ENCODE measurements around the gene FLAD1.

GRCh38 chr1:155011004-155011416, 27.9 kb downstream of the FLAD1 start:
- TF ChIP-seq, protein P1, sequence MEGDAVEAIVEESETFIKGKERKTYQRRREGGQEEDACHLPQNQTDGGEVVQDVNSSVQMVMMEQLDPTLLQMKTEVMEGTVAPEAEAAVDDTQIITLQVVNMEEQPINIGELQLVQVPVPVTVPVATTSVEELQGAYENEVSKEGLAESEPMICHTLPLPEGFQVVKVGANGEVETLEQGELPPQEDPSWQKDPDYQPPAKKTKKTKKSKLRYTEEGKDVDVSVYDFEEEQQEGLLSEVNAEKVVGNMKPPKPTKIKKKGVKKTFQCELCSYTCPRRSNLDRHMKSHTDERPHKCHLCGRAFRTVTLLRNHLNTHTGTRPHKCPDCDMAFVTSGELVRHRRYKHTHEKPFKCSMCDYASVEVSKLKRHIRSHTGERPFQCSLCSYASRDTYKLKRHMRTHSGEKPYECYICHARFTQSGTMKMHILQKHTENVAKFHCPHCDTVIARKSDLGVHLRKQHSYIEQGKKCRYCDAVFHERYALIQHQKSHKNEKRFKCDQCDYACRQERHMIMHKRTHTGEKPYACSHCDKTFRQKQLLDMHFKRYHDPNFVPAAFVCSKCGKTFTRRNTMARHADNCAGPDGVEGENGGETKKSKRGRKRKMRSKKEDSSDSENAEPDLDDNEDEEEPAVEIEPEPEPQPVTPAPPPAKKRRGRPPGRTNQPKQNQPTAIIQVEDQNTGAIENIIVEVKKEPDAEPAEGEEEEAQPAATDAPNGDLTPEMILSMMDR (IDR thresholded peaks at IDR 0.05): no peak
- no peak for TF ChIP-seq POLR2A (IDR thresholded peaks at IDR 0.05)
